ENCODE measurements around the gene TMEM54. TPM values are rescaled to one million over a fixed set of nuclear protein-coding genes. Genes with fewer than 3 reads are reported as not detected.
A peak's percentile ranks its signal among the peaks of the same experiment; 100 is the strongest.
"Not testable (repeated sequence)": the region's sequence is repeated elsewhere in the genome, so short reads cannot be mapped to it uniquely, and the experiment has no call there.

Gene TMEM54
- total and polyA plus RNA-seq, 5 donors from 2014 or later: not detected

DNA sequence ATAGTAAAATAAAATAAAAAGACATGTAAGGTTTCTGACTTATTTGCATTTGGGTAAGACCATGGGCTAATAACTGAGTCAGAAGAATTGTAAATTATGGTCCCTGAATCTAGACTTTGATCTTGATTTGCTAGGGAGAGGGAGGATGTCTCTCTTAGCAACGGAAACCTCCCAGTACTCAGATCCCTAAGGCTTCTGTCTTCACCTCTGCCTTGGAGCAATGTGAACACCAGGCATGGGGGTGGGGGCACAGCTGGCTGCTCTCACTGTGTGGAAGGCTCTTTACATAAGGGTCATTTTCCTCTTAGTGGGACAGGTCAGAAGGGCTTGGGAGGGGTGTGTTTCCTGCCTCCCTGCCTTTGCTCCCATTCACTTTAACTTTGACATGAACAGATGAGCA, 17.0 kb upstream of the TMEM54 start:
- H3K27ac Mint-ChIP-seq: no peak overlapping the region
- Histone ChIP-seq H3K4me3 (ENCODE audit: low read depth, low read length) (no peak overlapping the region), H3K9me3 (ENCODE audit: control insufficient read depth in 2 of 2, low read length in 2 of 2) (no peaks in the 10 kb centered on the region), H3K27me3 (ENCODE audit: control insufficient read depth, insufficient read depth, low read length) (peaks cover 12% of the 10 kb centered on the region), H3K27ac (ENCODE audit: insufficient read depth, low read length, poor library complexity, severe bottlenecking) (no peak overlapping the region), H3K4me1 (ENCODE audit: control insufficient read depth, insufficient read depth, low read length, poor library complexity, severe bottlenecking) (no peaks in the 10 kb centered on the region), H3K36me3 (ENCODE audit: control insufficient read depth, insufficient read depth, low read length) (no peaks in the 10 kb centered on the region)
- no peak overlapping the region for H3K4me3 Mint-ChIP-seq
- no peaks in the 10 kb centered on the region for H3K36me3 Mint-ChIP-seq
- peaks cover 0 to 5% (median 2%) of the 10 kb centered on the region in 4 donors for H3K4me1 Mint-ChIP-seq
- no peaks in the 10 kb centered on the region for H3K9me3 Mint-ChIP-seq
- no peak for ATAC-seq (ENCODE audit: low read depth in 2 of 2)
- DNase-seq: no peak
- H3K27me3 Mint-ChIP-seq: peaks cover 40% of the 10 kb centered on the region

DNA sequence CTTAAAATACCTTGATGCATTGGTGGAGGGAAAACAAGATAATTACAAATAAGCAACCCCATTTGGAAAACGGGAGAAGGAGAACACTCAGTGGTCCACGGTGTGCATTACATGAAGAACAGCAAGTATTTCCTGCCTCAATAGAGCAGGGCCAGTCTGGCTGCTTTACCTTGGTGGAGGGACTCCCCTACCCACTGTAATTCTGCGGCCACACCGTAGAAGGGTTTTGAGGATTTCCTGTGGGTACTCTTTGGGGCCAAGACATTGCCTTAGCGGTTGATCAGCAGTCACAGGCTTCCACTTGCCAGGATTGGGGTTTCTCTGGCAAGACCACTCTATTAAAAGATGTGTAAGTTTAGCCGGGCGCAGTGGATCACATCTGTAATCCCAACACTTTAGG, 16.3 kb upstream of the TMEM54 start:
- DNase-seq (no peak), ATAC-seq (ENCODE audit: low read depth in 2 of 2) (no peak)
- no peak overlapping the region for H3K27ac Mint-ChIP-seq
- peaks cover 0 to 5% (median 2%) of the 10 kb centered on the region in 4 donors for H3K4me1 Mint-ChIP-seq
- Histone ChIP-seq H3K4me3 (ENCODE audit: low read depth, low read length) (no peak overlapping the region), H3K27ac (ENCODE audit: insufficient read depth, low read length, poor library complexity, severe bottlenecking) (no peak overlapping the region), H3K27me3 (ENCODE audit: control insufficient read depth, insufficient read depth, low read length) (peaks cover 7% of the 10 kb centered on the region), H3K4me1 (ENCODE audit: control insufficient read depth, insufficient read depth, low read length, poor library complexity, severe bottlenecking) (no peaks in the 10 kb centered on the region), H3K9me3 (ENCODE audit: control insufficient read depth in 2 of 2, low read length in 2 of 2) (no peaks in the 10 kb centered on the region), H3K36me3 (ENCODE audit: control insufficient read depth, insufficient read depth, low read length) (no peaks in the 10 kb centered on the region)
- H3K4me3 Mint-ChIP-seq: peak overlapping the region in 1 of 4 donors; percentile 29
- H3K36me3 Mint-ChIP-seq: no peaks in the 10 kb centered on the region
- peaks cover 34% of the 10 kb centered on the region for H3K27me3 Mint-ChIP-seq
- H3K9me3 Mint-ChIP-seq: no peaks in the 10 kb centered on the region

DNA sequence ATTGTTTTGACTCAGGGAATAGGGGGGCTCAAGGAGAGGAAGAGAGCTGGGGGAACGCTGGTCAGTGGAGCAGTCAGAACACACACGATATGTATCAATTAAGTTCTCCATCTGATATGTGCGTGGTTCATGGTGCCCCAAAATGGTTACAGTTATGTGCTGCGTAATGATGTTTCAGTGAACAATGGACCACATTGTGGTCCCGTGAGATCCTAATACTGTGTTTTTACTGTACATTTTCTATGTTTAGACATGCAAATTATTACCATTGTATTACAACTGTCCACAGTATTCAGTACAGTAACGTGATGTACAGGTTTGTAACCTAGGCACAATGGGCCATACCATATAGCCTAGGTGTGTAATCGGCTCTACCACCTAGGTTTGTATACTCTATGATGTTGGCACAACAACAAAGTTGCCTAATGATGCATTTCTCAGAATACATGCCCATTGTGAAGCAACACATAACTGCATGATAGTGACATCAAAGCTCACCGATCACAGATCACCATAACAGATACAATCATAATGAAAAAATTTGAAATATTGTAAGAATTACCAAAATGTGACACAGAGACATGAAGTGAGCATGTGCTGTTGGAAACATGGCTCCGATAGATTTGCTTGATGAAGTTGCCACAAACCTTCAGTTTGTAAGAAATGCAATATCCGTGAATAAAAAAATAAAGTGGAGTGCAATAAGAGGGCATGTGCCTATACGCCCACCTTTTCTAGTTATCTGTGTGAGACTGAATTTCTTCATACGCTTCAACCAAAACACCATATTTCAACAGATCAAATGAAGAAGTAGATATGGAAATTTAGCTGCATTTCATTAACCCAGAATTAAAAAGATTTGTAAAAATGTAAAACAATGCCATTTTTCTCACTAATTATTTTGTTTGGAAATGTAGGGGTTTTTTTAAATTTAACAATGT, 14.8 kb upstream of the TMEM54 start:
- Mint-ChIP-seq H3K27ac (no peak overlapping the region), H3K36me3 (no peaks in the 10 kb centered on the region), H3K4me1 (peaks cover 0 to 5% (median 2%) of the 10 kb centered on the region in 4 donors), H3K4me3 (no peak overlapping the region), H3K27me3 (peaks cover 28% of the 10 kb centered on the region), H3K9me3 (no peaks in the 10 kb centered on the region)
- no peaks in the 10 kb centered on the region for H3K4me1 ChIP-seq (ENCODE audit: control insufficient read depth, insufficient read depth, low read length, poor library complexity, severe bottlenecking)
- no peak overlapping the region for H3K27ac ChIP-seq (ENCODE audit: insufficient read depth, low read length, poor library complexity, severe bottlenecking)
- H3K9me3 ChIP-seq (ENCODE audit: control insufficient read depth in 2 of 2, low read length in 2 of 2): no peaks in the 10 kb centered on the region
- no peaks in the 10 kb centered on the region for H3K36me3 ChIP-seq (ENCODE audit: control insufficient read depth, insufficient read depth, low read length)
- ATAC-seq (ENCODE audit: low read depth in 2 of 2) (no peak), DNase-seq (no peak)
- no peak overlapping the region for H3K4me3 ChIP-seq (ENCODE audit: low read depth, low read length)
- peaks cover 10% of the 10 kb centered on the region for H3K27me3 ChIP-seq (ENCODE audit: control insufficient read depth, insufficient read depth, low read length)

DNA sequence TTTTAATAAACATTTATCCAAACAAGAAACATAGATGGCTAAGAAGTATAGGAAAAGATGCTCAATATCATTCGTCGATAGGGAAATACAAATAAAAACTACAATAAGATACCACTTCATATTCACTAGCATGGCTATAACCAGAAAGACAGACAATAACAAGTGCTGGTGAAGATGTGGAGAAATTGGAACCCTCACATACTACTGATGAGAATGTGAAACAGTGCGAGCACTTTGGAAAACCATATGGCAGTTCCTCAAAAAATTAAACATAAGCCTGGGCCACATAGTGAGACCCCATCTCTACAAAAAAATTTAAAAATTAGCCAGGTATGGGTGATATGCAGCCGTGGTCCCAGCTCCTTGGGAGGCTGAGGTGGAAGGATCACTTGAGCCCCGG, 9.1 kb upstream of the TMEM54 start:
- Mint-ChIP-seq H3K9me3 (peaks cover 0 to 2% (median 0%) of the 10 kb centered on the region in 7 donors), H3K36me3 (no peaks in the 10 kb centered on the region), H3K27ac (no peak overlapping the region), H3K4me1 (no peaks in the 10 kb centered on the region), H3K27me3 (peaks cover 11% of the 10 kb centered on the region), H3K4me3 (no peak overlapping the region)
- Histone ChIP-seq H3K27ac (ENCODE audit: insufficient read depth, low read length, poor library complexity, severe bottlenecking) (no peak overlapping the region), H3K27me3 (ENCODE audit: control insufficient read depth, insufficient read depth, low read length) (peaks cover 10% of the 10 kb centered on the region), H3K4me3 (ENCODE audit: low read depth, low read length) (no peak overlapping the region), H3K4me1 (ENCODE audit: control insufficient read depth, insufficient read depth, low read length, poor library complexity, severe bottlenecking) (no peaks in the 10 kb centered on the region), H3K9me3 (ENCODE audit: control insufficient read depth in 2 of 2, low read length in 2 of 2) (no peaks in the 10 kb centered on the region), H3K36me3 (ENCODE audit: control insufficient read depth, insufficient read depth, low read length) (no peaks in the 10 kb centered on the region)
- no peak for DNase-seq
- ATAC-seq (ENCODE audit: low read depth in 2 of 2): no peak

DNA sequence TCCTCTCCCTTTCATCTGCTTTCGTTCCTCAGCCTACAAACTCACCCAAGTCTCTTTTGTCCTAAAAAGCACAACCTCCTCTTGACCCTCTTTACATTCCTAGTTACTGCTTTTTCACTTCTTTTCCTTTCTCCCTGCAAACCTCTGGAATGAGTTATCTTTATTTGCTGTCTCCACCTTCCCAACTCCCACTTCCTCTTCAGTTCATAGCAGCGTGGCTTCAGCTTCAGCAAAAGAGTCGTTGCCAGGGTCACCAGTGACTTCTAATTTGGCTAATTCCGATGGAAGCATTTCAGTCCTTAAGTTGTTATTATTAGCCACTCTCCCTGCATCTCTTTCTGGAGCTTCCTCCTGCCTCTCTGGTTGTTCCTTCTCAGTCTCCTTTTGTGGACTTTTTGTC, 6.2 kb upstream of the TMEM54 start:
- H3K36me3 ChIP-seq (ENCODE audit: control insufficient read depth, insufficient read depth, low read length): no peaks in the 10 kb centered on the region
- no peak overlapping the region for H3K27ac ChIP-seq (ENCODE audit: insufficient read depth, low read length, poor library complexity, severe bottlenecking)
- no peaks in the 10 kb centered on the region for H3K4me1 ChIP-seq (ENCODE audit: control insufficient read depth, insufficient read depth, low read length, poor library complexity, severe bottlenecking)
- Mint-ChIP-seq H3K9me3 (peaks cover 0 to 2% (median 0%) of the 10 kb centered on the region in 7 donors), H3K27ac (no peak overlapping the region), H3K36me3 (no peaks in the 10 kb centered on the region), H3K27me3 (peaks cover 33% of the 10 kb centered on the region), H3K4me3 (no peak overlapping the region), H3K4me1 (no peaks in the 10 kb centered on the region)
- H3K9me3 ChIP-seq (ENCODE audit: control insufficient read depth in 2 of 2, low read length in 2 of 2): no peaks in the 10 kb centered on the region
- H3K27me3 ChIP-seq (ENCODE audit: control insufficient read depth, insufficient read depth, low read length): peaks cover 10% of the 10 kb centered on the region
- ATAC-seq (ENCODE audit: low read depth in 2 of 2) (no peak), DNase-seq (no peak)
- no peak overlapping the region for H3K4me3 ChIP-seq (ENCODE audit: low read depth, low read length)

DNA sequence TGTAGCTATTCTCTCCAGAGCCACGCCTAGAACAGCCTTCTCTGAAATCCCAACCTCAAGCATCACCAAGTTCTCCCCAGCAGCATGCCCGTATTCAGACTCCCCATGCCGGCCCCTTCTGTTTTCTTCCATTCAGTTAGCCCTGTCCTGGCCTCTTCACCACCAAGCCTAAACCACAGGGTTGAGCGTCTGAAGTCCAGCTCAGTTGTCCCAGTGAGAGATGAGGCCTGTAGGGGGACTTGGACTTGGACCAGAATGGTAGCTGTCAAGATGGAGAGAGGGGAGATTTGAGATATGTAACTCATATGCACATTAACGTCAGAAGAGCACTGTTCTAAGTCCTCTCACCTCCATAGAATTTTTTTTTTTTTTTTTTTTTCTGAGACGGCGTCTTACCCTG, 5.5 kb upstream of the TMEM54 start:
- Mint-ChIP-seq H3K9me3 (peaks cover 0 to 2% (median 0%) of the 10 kb centered on the region in 7 donors), H3K27me3 (peaks cover 41% of the 10 kb centered on the region), H3K4me3 (no peak overlapping the region), H3K4me1 (peaks cover 0 to 5% (median 0%) of the 10 kb centered on the region in 4 donors), H3K27ac (no peak overlapping the region), H3K36me3 (no peaks in the 10 kb centered on the region)
- Histone ChIP-seq H3K4me1 (ENCODE audit: control insufficient read depth, insufficient read depth, low read length, poor library complexity, severe bottlenecking) (peaks cover 2% of the 10 kb centered on the region), H3K36me3 (ENCODE audit: control insufficient read depth, insufficient read depth, low read length) (no peaks in the 10 kb centered on the region), H3K9me3 (ENCODE audit: control insufficient read depth in 2 of 2, low read length in 2 of 2) (no peaks in the 10 kb centered on the region), H3K27ac (ENCODE audit: insufficient read depth, low read length, poor library complexity, severe bottlenecking) (no peak overlapping the region), H3K4me3 (ENCODE audit: low read depth, low read length) (no peak overlapping the region), H3K27me3 (ENCODE audit: control insufficient read depth, insufficient read depth, low read length) (peaks cover 10% of the 10 kb centered on the region)
- DNase-seq (no peak), ATAC-seq (ENCODE audit: low read depth in 2 of 2) (no peak)

DNA sequence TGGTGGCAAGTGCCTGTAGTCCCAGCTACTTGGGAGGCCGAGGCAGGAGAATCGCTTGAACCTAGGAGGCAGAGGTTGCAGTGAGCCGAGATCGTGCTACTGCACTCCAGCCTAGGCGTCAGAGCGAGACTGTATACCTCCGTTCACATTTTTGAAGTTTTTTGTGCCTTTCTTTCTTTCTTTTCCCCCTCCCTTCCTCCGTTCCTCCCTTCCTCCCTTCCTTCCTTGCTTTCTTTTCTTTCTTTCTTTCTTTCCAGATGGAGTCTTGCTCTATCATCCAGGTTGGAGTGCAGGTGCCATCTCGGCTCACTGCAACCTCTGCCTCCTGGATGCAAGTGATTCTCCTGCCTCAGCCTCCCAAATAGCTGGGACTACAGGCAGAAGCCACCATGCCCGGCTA, 4.4 kb upstream of the TMEM54 start:
- peaks cover 10% of the 10 kb centered on the region for H3K27me3 ChIP-seq (ENCODE audit: control insufficient read depth, insufficient read depth, low read length)
- H3K9me3 Mint-ChIP-seq; H3K4me3 ChIP-seq (ENCODE audit: low read depth, low read length); H3K4me1 ChIP-seq (ENCODE audit: control insufficient read depth, insufficient read depth, low read length, poor library complexity, severe bottlenecking); DNase-seq; H3K4me3 Mint-ChIP-seq; H3K36me3 ChIP-seq (ENCODE audit: control insufficient read depth, insufficient read depth, low read length); H3K27ac Mint-ChIP-seq; H3K36me3 Mint-ChIP-seq; H3K27ac ChIP-seq (ENCODE audit: insufficient read depth, low read length, poor library complexity, severe bottlenecking); ATAC-seq (ENCODE audit: low read depth in 2 of 2); H3K4me1 Mint-ChIP-seq; H3K9me3 ChIP-seq (ENCODE audit: control insufficient read depth in 2 of 2, low read length in 2 of 2): not testable (repeated sequence)
- H3K27me3 Mint-ChIP-seq: peaks cover 47% of the 10 kb centered on the region

DNA sequence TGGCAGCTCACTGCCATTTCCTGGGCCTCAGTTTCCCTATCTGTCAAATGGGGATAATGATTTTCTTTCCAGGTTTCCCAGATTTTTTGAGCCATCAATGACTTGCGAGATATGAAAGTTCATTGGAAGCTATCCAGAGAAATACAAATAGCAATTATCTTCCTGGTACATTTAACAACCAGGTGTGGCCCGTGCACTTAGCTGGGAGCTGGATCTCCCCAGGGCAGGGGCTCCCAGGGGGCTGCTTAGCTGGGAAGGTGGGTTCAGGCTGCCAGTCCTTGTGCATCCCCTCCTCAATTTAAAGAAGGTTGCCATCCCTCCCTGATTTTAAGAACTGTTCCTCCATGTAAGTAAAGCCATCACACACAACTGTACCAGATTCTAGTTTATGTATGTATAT, 3.6 kb upstream of the TMEM54 start:
- H3K4me1 ChIP-seq (ENCODE audit: control insufficient read depth, insufficient read depth, low read length, poor library complexity, severe bottlenecking): peaks cover 10% of the 10 kb centered on the region
- peak overlapping the region in 1 of 4 donors; percentile 12 for H3K4me3 Mint-ChIP-seq
- DNase-seq: no peak
- peaks cover 0 to 9% (median 3%) of the 10 kb centered on the region in 4 donors for H3K4me1 Mint-ChIP-seq
- no peaks in the 10 kb centered on the region for H3K36me3 Mint-ChIP-seq
- H3K36me3 ChIP-seq (ENCODE audit: control insufficient read depth, insufficient read depth, low read length): no peaks in the 10 kb centered on the region
- no peak overlapping the region for H3K4me3 ChIP-seq (ENCODE audit: low read depth, low read length)
- no peaks in the 10 kb centered on the region for H3K9me3 ChIP-seq (ENCODE audit: control insufficient read depth in 2 of 2, low read length in 2 of 2)
- H3K27ac ChIP-seq (ENCODE audit: insufficient read depth, low read length, poor library complexity, severe bottlenecking): no peak overlapping the region
- no peaks in the 10 kb centered on the region for H3K9me3 Mint-ChIP-seq
- peaks cover 12% of the 10 kb centered on the region for H3K27me3 ChIP-seq (ENCODE audit: control insufficient read depth, insufficient read depth, low read length)
- H3K27me3 Mint-ChIP-seq: peaks cover 49% of the 10 kb centered on the region
- H3K27ac Mint-ChIP-seq: no peak overlapping the region
- no peak for ATAC-seq (ENCODE audit: low read depth in 2 of 2)

Data from CD4-positive, CD25-positive, alpha-beta regulatory T cell (primary cell).